Measurements from ENCODE around the gene COPRS. TPM values are rescaled to one million over a fixed set of nuclear protein-coding genes. Genes with fewer than 3 reads are reported as not detected.
A peak's percentile ranks its signal among the peaks of the same experiment; 100 is the strongest.

The COPRS gene
- total and polyA plus RNA-seq, 2 of the 13 experiments (the other 11 are each of a cell fraction or from before 2014, with no cell fraction given), result 22.7 to 93.8 TPM

DNA sequence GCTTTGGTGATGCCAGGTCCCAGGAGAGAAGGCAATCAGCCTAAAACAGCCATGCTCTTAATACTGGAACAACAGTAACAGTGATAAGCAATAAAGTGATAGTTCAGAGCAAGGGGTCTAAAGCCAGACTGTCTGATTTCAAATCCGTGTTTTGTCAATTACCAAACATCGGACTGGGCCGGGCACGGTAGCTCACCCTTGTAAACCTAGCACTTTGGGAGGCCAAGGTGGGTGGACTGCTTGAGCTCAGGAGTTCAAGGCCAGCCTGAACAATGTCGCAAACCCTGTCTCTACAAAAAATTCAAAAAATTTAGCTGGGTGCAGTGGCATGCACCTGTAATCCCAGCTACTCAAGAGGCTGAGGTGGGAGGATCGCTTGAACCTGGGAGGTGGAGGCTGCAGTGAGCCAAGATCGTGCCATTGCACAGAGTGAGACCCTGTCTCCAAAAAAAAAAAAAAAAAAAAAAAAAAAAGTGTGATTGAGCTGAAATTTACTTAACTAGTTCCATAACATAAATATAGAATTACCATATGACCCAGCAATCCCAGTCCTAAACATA, 5.1 kb downstream of the COPRS start (continued):
- TF ChIP-seq ARNT2 (CRISPR knock-in tag; IDR thresholded peaks at IDR 0.05; ENCODE audit: low read depth) (no peak), SP1 (IDR thresholded peaks at IDR 0.05) (no peak), SP1 (CRISPR knock-in tag; IDR thresholded peaks at IDR 0.05) (no peak), HNF4G (IDR thresholded peaks at IDR 0.05; ENCODE audit: borderline replicate concordance, low read depth, low read length) (0 out of 2 replicates have a peak, but pooled peaks have one; percentile 14), HNF4G (CRISPR knock-in tag; IDR thresholded peaks at IDR 0.05; ENCODE audit: borderline replicate concordance, low read depth) (no peak), HDAC2 (CRISPR knock-in tag; IDR thresholded peaks at IDR 0.05) (0 out of 2 replicates have a peak, but pooled peaks have one; percentile 37), ZNF629 (CRISPR knock-in tag; conservative IDR thresholded peaks at IDR 0.05) (no peak), HNF4A (CRISPR knock-in tag; IDR thresholded peaks at IDR 0.05) (peak; percentile 80), ZNF747 (CRISPR knock-in tag; IDR thresholded peaks at IDR 0.05; ENCODE audit: borderline replicate concordance) (no peak), KDM3A (CRISPR knock-in tag; IDR thresholded peaks at IDR 0.05; ENCODE audit: low read depth) (no peak), GATAD2A (CRISPR knock-in tag; IDR thresholded peaks at IDR 0.05) (peak; percentile 44; the same call in 1 of the 2 replicates), ZNF615 (CRISPR knock-in tag; IDR thresholded peaks at IDR 0.05; ENCODE audit: borderline replicate concordance) (no peak), ZNF557 (CRISPR knock-in tag; IDR thresholded peaks at IDR 0.05) (no peak), ZNF724P (CRISPR knock-in tag; IDR thresholded peaks at IDR 0.05; ENCODE audit: borderline replicate concordance) (no peak), FOXP1 (IDR thresholded peaks at IDR 0.05) (no peak), FOXP1 (CRISPR knock-in tag; IDR thresholded peaks at IDR 0.05) (no peak), SOX6 (IDR thresholded peaks at IDR 0.05) (no peak), SOX6 (CRISPR knock-in tag; IDR thresholded peaks at IDR 0.05) (peak; percentile 52; the same call in 1 of the 2 replicates), LCORL (IDR thresholded peaks at IDR 0.05) (no peak), LCORL (CRISPR knock-in tag; IDR thresholded peaks at IDR 0.05) (peak; percentile 56; the same call in 1 of the 2 replicates), HOXA3 (CRISPR knock-in tag; IDR thresholded peaks at IDR 0.05) (0 out of 2 replicates have a peak, but pooled peaks have one; percentile 45), EEA1 (CRISPR knock-in tag; IDR thresholded peaks at IDR 0.05; ENCODE audit: borderline replicate concordance) (no peak), ADNP (CRISPR knock-in tag; IDR thresholded peaks at IDR 0.05) (no peak)
- TF ChIP-seq, protein P1, sequence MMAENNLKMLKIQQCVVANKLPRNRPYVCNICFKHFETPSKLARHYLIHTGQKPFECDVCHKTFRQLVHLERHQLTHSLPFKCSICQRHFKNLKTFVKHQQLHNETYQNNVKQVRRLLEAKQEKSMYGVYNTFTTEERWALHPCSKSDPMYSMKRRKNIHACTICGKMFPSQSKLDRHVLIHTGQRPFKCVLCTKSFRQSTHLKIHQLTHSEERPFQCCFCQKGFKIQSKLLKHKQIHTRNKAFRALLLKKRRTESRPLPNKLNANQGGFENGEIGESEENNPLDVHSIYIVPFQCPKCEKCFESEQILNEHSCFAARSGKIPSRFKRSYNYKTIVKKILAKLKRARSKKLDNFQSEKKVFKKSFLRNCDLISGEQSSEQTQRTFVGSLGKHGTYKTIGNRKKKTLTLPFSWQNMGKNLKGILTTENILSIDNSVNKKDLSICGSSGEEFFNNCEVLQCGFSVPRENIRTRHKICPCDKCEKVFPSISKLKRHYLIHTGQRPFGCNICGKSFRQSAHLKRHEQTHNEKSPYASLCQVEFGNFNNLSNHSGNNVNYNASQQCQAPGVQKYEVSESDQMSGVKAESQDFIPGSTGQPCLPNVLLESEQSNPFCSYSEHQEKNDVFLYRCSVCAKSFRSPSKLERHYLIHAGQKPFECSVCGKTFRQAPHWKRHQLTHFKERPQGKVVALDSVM (CRISPR knock-in tag; IDR thresholded peaks at IDR 0.05), result peak; percentile 93
- TF ChIP-seq, protein P2, sequence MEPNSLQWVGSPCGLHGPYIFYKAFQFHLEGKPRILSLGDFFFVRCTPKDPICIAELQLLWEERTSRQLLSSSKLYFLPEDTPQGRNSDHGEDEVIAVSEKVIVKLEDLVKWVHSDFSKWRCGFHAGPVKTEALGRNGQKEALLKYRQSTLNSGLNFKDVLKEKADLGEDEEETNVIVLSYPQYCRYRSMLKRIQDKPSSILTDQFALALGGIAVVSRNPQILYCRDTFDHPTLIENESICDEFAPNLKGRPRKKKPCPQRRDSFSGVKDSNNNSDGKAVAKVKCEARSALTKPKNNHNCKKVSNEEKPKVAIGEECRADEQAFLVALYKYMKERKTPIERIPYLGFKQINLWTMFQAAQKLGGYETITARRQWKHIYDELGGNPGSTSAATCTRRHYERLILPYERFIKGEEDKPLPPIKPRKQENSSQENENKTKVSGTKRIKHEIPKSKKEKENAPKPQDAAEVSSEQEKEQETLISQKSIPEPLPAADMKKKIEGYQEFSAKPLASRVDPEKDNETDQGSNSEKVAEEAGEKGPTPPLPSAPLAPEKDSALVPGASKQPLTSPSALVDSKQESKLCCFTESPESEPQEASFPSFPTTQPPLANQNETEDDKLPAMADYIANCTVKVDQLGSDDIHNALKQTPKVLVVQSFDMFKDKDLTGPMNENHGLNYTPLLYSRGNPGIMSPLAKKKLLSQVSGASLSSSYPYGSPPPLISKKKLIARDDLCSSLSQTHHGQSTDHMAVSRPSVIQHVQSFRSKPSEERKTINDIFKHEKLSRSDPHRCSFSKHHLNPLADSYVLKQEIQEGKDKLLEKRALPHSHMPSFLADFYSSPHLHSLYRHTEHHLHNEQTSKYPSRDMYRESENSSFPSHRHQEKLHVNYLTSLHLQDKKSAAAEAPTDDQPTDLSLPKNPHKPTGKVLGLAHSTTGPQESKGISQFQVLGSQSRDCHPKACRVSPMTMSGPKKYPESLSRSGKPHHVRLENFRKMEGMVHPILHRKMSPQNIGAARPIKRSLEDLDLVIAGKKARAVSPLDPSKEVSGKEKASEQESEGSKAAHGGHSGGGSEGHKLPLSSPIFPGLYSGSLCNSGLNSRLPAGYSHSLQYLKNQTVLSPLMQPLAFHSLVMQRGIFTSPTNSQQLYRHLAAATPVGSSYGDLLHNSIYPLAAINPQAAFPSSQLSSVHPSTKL (CRISPR knock-in tag; IDR thresholded peaks at IDR 0.05), result peak; percentile 15; the same call in 1 of the 2 replicates
- TF ChIP-seq, protein P3, sequence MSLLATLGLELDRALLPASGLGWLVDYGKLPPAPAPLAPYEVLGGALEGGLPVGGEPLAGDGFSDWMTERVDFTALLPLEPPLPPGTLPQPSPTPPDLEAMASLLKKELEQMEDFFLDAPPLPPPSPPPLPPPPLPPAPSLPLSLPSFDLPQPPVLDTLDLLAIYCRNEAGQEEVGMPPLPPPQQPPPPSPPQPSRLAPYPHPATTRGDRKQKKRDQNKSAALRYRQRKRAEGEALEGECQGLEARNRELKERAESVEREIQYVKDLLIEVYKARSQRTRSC (CRISPR knock-in tag; IDR thresholded peaks at IDR 0.05; ENCODE audit: low read depth), result no peak
- TF ChIP-seq, protein P4, sequence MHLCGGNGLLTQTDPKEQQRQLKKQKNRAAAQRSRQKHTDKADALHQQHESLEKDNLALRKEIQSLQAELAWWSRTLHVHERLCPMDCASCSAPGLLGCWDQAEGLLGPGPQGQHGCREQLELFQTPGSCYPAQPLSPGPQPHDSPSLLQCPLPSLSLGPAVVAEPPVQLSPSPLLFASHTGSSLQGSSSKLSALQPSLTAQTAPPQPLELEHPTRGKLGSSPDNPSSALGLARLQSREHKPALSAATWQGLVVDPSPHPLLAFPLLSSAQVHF (CRISPR knock-in tag; IDR thresholded peaks at IDR 0.05), result no peak

Measured in HepG2 (cell line).